PFSK-1 (cell line): ENCODE results near the gene DUSP16.

ENCODE experiments used
- POLR2AphosphoS5 ChIP-seq: IDR thresholded peaks from 2 replicates; pipeline ENCODE4 v1.6.1; 2012; ENCODE audit warnings: low read depth, mild to moderate bottlenecking, control low read depth, low read length, moderate library complexity
- SIN3A ChIP-seq: IDR thresholded peaks from 2 replicates; pipeline ENCODE4 v1.6.1; 2012; ENCODE audit warnings: mild to moderate bottlenecking, low read length, moderate library complexity, borderline replicate concordance; ENCODE audit not compliant: insufficient read depth
- TF ChIP-seq, protein P1 (sequence below), 2 experiments: IDR thresholded peaks; 2 replicates each; pipeline versions ENCODE4 v1.6.1 to v1.8.0; 2011 to 2012; ENCODE audit warnings: low read depth in 2 of 2, low read length in 2 of 2, control low read depth in 1 of 2, inconsistent platforms in 1 of 2, mild to moderate bottlenecking in 1 of 2, moderate library complexity in 1 of 2; ENCODE audit not compliant: insufficient read depth in 1 of 2

DNA sequence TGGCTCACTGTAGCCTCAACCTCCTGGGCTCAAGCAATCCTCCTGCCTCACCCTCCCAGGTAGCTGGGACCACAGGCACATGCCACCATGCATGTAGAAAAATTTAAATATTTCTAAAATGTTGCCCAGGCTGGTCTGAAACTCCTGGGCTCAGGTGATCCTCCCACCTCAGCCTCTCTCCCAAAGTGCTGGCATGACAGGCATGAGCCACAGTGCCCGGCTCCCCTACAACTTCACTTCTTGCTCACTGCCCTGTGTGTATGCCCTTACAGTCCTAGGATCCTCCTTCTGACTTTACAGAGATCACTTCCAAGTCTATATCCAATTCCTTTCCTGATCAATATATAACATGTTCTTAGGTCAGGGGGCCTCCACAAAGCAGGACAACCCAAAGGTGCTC lies 25.2 kb upstream of the DUSP16 start:
- TF ChIP-seq POLR2AphosphoS5 (no peak), SIN3A (no peak)
- TF ChIP-seq, protein P1, sequence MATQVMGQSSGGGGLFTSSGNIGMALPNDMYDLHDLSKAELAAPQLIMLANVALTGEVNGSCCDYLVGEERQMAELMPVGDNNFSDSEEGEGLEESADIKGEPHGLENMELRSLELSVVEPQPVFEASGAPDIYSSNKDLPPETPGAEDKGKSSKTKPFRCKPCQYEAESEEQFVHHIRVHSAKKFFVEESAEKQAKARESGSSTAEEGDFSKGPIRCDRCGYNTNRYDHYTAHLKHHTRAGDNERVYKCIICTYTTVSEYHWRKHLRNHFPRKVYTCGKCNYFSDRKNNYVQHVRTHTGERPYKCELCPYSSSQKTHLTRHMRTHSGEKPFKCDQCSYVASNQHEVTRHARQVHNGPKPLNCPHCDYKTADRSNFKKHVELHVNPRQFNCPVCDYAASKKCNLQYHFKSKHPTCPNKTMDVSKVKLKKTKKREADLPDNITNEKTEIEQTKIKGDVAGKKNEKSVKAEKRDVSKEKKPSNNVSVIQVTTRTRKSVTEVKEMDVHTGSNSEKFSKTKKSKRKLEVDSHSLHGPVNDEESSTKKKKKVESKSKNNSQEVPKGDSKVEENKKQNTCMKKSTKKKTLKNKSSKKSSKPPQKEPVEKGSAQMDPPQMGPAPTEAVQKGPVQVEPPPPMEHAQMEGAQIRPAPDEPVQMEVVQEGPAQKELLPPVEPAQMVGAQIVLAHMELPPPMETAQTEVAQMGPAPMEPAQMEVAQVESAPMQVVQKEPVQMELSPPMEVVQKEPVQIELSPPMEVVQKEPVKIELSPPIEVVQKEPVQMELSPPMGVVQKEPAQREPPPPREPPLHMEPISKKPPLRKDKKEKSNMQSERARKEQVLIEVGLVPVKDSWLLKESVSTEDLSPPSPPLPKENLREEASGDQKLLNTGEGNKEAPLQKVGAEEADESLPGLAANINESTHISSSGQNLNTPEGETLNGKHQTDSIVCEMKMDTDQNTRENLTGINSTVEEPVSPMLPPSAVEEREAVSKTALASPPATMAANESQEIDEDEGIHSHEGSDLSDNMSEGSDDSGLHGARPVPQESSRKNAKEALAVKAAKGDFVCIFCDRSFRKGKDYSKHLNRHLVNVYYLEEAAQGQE (IDR thresholded peaks at IDR 0.05; ENCODE audit: insufficient read depth in 1 of 2, low read depth in 2 of 2, low read length in 2 of 2), result no peak
